Mucosa of descending colon (tissue), 3 donors: ENCODE results near the gene PPP2R5C. TPM values are rescaled to one million over a fixed set of nuclear protein-coding genes. Genes with fewer than 3 reads are reported as not detected.

Source experiments
- ATAC-seq: fragments of 200-7000 bp; cut with Tn5 transposase; one replicate; pipeline ENCODE4 v1.9.1; 2020; ENCODE audit warnings: mild to moderate bottlenecking, moderate library complexity
- DNase-seq, 3 donors: peaks; one replicate each; pipeline ENCODE4 v3.0.0-alpha.2; 2020
- H3K36me3 ChIP-seq: fragments of 200-600 bp; one replicate; pipeline ENCODE4 v1.8.0; 2021; ENCODE audit warnings: low read depth, mild to moderate bottlenecking
- H3K4me1 ChIP-seq: fragments of 200-600 bp; one replicate; pipeline ENCODE4 v1.8.0; 2021; ENCODE audit warnings: low read depth, mild to moderate bottlenecking
- H3K4me3 ChIP-seq: fragments of 200-600 bp; one replicate; pipeline ENCODE4 v1.8.0; 2021; ENCODE audit warnings: mild to moderate bottlenecking
- H3K9me3 ChIP-seq: fragments of 200-600 bp; one replicate; pipeline ENCODE4 v1.8.0; 2021; ENCODE audit warnings: mild to moderate bottlenecking
- CTCF ChIP-seq: fragments of 200-600 bp; IDR thresholded peaks from one replicate; pipeline ENCODE4 v1.8.0; 2022; ENCODE audit warnings: antibody characterized with exemption, mild to moderate bottlenecking
- intact Hi-C, 2 donors: fragments of 100-400 bp; cut with DNase I in 1 of 2; cut with micrococcal nuclease in 1 of 2; formaldehyde crosslinking; loops; one replicate each; pipeline versions ENCODE4 v1.11.0 to v1.11.1; 2022; cut with DNase I, micrococcal nuclease
- total RNA-seq, 3 donors: library from RNA; stranded (reverse); fragmentation: NEBNext Ultra II Directional in 2 of 3; extraction: Animal tissue kit (Norgen Biotek cat#: 25700) in 2 of 3; gene quantifications; one replicate each; pipeline versions ENCODE4 v1.2.1 to v1.2.4, GENCODE V29; 2021 to 2023
- donor health status: DM: no; HTN: no; CAD: no; lungs with moderate emphysema.
- donor health status: DM: no; HTN: no; CAD: no.
- donor health status: DM: no; HTN: yes; CAD: no.

Gene PPP2R5C
- total RNA-seq, 3 donors from 2014 or later = 131 to 173 (median 160) TPM

GRCh38 chr14:101825797-101826196 lies 64.3 kb downstream of the PPP2R5C start:
- intact Hi-C loops = loop anchor here in 1 of 2 donors (5.0 kb wide), 1 partner anchor 33 kb away; no protein-coding TSS in a partner anchor
- ATAC-seq = no peak
- no peak overlapping the region for H3K4me3 ChIP-seq
- H3K9me3 ChIP-seq = no peaks in the 10 kb centered on the region
- no peak for DNase-seq
- no peaks in the 10 kb centered on the region for H3K4me1 ChIP-seq
- TF ChIP-seq CTCF = no peak
- H3K36me3 ChIP-seq = no peaks in the 10 kb centered on the region

GRCh38 chr14:101826351-101826750 lies 64.8 kb downstream of the PPP2R5C start:
- no peak for TF ChIP-seq CTCF
- DNase-seq (no peak), ATAC-seq (no peak)
- Histone ChIP-seq H3K4me3 (no peak overlapping the region), H3K36me3 (no peaks in the 10 kb centered on the region), H3K4me1 (no peaks in the 10 kb centered on the region), H3K9me3 (no peaks in the 10 kb centered on the region)
- intact Hi-C loops = loop anchor here in 1 of 2 donors (5.0 kb wide), 1 partner anchor 34 kb away; no protein-coding TSS in a partner anchor

- Histone ChIP-seq H3K4me3 (no peak overlapping the region), H3K4me1 (no peaks in the 10 kb centered on the region), H3K9me3 (no peaks in the 10 kb centered on the region), H3K36me3 (no peaks in the 10 kb centered on the region)
- TF ChIP-seq CTCF = no peak
- intact Hi-C loops = loop anchor here in 1 of 2 donors (5.0 kb wide), 1 partner anchor 35 kb away; no protein-coding TSS in a partner anchor
- DNase-seq = no peak
- ATAC-seq = no peak
Observed at GRCh38 chr14:101827286-101827685, 65.8 kb downstream of the PPP2R5C start.

GRCh38 chr14:101828046-101828445 lies 66.5 kb downstream of the PPP2R5C start:
- no peaks in the 10 kb centered on the region for H3K4me1 ChIP-seq
- intact Hi-C loops = loop anchor here in 1 of 2 donors (5.0 kb wide), 1 partner anchor 36 kb away; no protein-coding TSS in a partner anchor

GRCh38 chr14:101830271-101830670 lies 68.8 kb downstream of the PPP2R5C start:
- Histone ChIP-seq H3K4me1 (peaks cover 16% of the 10 kb centered on the region), H3K36me3 (no peaks in the 10 kb centered on the region), H3K4me3 (no peak overlapping the region), H3K9me3 (no peaks in the 10 kb centered on the region)
- DNase-seq = no peak
- no peak for ATAC-seq
- no peak for TF ChIP-seq CTCF
- intact Hi-C loops = no loop called here

More at GRCh38 chr14:101828046-101828445, 66.5 kb downstream of the PPP2R5C start:
- Histone ChIP-seq H3K9me3 (no peaks in the 10 kb centered on the region), H3K4me3 (no peak overlapping the region), H3K36me3 (no peaks in the 10 kb centered on the region)
- DNase-seq = no peak
- no peak for ATAC-seq
- no peak for TF ChIP-seq CTCF

- Histone ChIP-seq H3K36me3 (no peaks in the 10 kb centered on the region), H3K4me1 (peaks cover 20% of the 10 kb centered on the region), H3K9me3 (no peaks in the 10 kb centered on the region), H3K4me3 (no peak overlapping the region)
- no peak for ATAC-seq
- DNase-seq = no peak
- intact Hi-C loops = no loop called here
- no peak for TF ChIP-seq CTCF
Observed at GRCh38 chr14:101833045-101833444, 71.5 kb downstream of the PPP2R5C start.
